Measurements from ENCODE around the gene DDX50.

DNA sequence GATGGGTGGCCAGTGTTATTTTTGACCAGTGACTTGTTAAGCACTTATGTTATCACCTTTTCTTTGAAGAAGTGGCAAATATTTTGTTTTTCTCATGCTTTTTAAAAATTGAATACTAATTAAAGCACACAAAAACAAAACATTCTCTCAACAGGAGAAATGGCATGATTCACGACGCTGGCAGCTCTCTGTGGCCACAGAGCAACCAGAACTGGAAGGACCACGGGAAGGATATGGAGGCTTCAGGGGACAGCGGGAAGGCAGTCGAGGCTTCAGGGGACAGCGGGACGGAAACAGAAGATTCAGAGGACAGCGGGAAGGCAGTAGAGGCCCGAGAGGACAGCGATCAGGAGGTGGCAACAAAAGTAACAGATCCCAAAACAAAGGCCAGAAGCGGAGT is 81.3 kb downstream of the DDX50 start:
- TF ChIP-seq EZH2 (IDR thresholded peaks at IDR 0.05; ENCODE audit: insufficient read depth, poor library complexity, severe bottlenecking) (no peak), EZH2phosphoT487 (IDR thresholded peaks at IDR 0.05; ENCODE audit: insufficient read depth, low read depth) (no peak)
